Measurements from ENCODE around the gene BRSK2. TPM values are rescaled to one million over a fixed set of nuclear protein-coding genes. Genes with fewer than 3 reads are reported as not detected.
"Not testable (repeated sequence)": the region's sequence is repeated elsewhere in the genome, so short reads cannot be mapped to it uniquely, and the experiment has no call there.

BRSK2 gene
- total RNA-seq, 1 experiment from 2014 or later, result 4.2 TPM

DNA sequence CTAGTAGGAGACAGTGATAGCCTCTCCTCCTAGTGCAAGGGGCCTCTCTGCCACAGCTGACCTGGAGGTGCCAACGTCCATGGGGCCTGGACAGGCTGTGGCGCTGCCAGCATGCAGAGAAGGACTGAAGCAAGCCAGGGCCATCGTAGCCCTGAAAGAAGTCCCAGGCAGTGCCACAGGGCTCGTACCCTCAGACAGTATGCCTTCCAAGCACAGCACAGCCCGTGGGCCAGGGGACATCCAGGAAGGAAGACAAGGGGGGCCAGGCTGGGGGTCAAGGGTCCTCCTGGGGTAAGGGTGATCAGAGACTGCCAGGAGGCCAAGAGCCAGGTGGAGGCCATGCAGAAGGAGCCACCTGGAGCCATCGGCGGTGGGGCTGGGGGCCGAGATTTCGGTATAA, 117.2 kb downstream of the BRSK2 start:
- no peak for DNase-seq (ENCODE audit: extremely low read depth, low read depth)

DNA sequence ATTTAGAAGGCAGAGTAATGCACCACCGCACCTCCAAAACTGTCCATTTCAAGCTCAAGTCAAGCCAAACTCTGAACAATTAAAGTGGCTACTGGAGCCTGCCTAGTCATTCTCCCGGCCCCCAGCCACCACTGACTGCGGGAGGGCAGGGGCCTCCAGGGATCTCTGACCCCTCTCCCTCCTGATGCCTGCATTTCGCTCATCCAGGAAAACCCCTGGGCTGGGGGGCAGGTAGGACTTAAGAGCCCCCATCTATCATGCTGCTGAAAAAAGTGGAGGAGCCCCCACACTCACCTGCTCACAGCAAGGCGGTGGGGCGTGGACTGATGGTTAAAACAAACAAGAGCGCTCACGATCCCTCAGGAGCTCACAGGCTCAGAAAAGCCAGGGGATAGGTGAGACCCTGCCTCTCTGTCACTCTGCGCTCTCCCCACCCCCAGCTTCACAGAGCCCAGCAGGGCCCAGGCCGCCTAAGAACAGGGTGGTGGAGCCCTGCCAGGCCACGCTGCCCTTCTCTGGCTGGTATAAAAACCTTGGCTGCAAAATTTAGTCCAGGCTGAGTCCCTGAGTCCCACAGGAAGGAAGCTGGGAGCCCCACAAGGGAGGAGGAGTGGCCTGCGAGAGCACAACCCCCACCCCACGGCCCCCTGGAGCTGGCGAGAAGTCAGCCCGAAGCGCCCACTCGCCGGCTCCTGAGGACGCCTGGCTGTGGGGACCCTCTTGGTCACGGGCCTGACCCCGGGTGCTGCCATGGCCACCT, 117.8 kb downstream of the BRSK2 start:
- no peak for DNase-seq (ENCODE audit: extremely low read depth, low read depth)

DNA sequence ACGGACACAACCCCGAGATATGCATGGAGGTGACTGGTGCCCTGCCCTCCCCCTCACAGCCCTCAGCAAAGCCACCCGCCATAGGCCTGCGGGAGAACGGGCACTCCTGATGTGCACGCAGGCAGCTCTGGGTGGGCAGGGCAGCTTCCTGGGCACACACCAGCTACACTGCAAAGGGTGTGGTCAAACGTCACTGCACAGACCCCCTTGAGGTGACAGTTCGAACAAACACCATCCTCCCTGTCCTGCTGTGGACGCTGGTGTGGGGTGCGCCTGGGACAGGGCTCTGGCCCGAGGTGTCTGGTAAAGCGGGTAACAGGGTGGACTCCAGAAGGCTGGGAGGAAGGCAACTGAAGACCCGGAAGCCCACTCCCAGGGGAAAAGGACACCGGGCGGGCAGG, 118.8 kb downstream of the BRSK2 start:
- DNase-seq (ENCODE audit: extremely low read depth, low read depth), result no peak

DNA sequence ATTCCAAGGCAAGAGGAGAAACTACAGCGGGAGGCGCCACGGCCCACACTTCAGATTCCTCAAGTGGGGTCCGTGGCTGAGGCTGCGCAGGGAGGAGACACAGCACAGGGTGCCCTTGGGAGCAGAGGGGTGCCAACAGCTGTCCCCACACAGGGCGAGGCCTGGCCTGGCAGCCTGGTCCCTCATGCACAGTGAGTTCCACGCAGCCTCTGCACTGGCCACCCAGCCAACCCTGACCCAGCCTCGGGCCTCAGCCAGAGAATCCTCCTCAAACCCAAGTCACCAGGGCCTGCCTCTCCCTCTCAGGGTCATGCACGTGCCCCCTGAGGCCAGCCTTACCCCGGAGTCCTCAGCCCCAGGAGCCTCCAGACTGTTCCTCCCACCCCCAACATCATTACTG, 119.3 kb downstream of the BRSK2 start:
- DNase-seq (ENCODE audit: extremely low read depth, low read depth), result no peak

DNA sequence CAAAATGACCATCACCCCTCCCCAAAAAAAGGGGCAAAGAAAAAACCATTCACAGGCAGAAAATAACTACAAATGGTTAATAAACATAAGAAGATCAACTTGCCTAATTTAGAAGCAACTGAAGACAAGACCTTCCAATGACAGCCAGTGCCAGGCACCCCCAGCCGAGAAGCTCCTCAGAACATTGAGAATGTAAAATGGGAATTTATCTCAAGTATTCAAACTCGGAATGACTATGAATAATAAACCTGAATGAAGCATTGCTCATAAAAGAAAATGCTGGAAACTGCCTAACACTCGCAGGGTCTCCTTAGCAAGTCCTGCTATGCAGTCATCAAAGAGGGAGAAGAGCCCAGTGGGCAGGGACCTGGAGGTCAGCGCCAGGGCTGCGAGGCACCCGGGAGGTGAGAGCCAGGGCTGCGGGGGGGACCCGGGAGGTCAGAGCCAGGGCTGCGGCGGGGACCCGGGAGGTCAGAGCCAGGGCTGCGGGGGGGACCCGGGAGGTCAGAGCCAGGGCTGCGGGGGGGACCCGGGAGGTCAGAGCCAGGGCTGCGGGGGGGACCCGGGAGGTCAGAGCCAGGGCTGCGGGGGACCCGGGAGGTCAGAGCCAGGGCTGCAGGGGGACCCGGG, 120.0 kb downstream of the BRSK2 start:
- DNase-seq (ENCODE audit: extremely low read depth, low read depth), result no peak

DNA sequence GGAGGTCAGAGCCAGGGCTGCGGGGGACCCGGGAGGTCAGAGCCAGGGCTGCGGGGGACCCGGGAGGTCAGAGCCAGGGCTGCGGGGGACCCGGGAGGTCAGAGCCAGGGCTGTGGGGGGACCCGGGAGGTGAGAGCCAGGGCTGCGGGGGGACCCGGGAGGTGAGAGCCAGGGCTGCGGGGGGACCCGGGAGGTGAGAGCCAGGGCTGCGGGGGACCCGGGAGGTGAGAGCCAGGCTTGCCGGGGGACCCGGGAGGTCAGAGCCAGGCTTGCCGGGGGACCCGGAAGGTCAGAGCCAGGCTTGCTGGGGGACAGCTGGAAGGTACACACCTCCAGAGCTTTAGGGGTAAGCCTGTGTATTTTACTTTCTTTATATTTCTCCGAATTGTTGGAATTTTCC, 120.6 kb downstream of the BRSK2 start:
- not testable (repeated sequence) for DNase-seq (ENCODE audit: extremely low read depth, low read depth)

DNA sequence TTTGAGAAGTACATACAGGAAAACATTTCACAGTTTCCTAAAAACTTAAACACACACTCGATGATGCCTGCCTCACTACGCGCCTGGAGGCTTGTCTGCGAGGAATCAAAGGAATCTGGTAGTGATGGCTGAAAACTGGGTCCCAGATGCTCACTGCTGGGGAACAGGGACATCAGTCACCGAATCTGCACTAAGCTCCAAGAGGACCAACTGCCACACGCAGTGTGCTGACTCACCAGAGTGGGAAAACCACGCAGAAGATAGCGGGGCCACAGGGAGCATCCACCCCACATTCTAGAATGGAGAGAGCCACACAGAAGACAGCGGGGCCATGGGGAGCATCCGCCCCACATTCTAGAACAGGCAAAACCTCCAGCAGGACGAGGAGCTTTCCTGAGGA, 121.2 kb downstream of the BRSK2 start:
- DNase-seq (ENCODE audit: extremely low read depth, low read depth), result no peak

DNA sequence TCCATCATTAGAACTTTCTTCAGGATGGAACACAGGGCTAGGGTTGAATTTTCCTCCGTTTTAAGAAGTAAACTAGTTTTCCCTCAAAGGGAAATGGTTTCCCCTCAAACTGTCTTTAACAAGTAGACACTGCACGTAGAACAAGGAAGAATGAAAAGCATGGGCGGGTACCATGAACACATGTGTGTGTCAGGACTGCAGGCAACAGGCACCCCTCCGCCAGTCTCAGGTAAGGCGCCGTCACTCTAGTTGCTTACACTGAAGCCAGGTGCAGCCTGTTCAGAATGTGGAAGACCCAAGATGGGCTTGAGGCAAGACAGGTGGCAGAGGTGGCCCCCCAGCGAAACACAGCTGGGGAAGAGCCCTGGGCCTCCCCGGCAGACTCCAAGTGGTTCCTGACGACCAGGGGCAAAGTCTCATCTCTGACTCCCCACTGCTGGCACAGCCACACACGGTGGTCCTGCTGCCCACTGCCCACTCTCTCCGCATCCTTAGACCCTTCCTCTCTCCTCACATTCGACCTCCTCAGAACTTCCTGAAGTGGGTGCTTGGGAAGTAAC, 122.3 kb downstream of the BRSK2 start:
- DNase-seq (ENCODE audit: extremely low read depth, low read depth), result no peak

Other genes starting within 250 kb of the BRSK2 start
- under 0.01 TPM in 1 of 2 replicates, not detected in the other for gene MUC5AC, start 232.0 kb upstream of the BRSK2 start, total RNA-seq (2014; rRNA removed; shearing (Covaris generic))
- gene MUC5B, start 166.9 kb upstream of the BRSK2 start, total RNA-seq (2014; rRNA removed; shearing (Covaris generic)), result under 0.01 and 0.03 TPM in 2 replicates
- 9.9 and 10.3 TPM in 2 replicates for gene TOLLIP, start 80.3 kb upstream of the BRSK2 start, total RNA-seq (2014; rRNA removed; shearing (Covaris generic))
- 11.1 and 12.6 TPM in 2 replicates for gene MOB2, start 96.8 kb downstream of the BRSK2 start, total RNA-seq (2014; rRNA removed; shearing (Covaris generic))
- 1.1 and 3.1 TPM in 2 replicates for gene DUSP8, start 182.3 kb downstream of the BRSK2 start, total RNA-seq (2014; rRNA removed; shearing (Covaris generic))
- gene KRTAP5-1, start 195.3 kb downstream of the BRSK2 start, total RNA-seq (2014; rRNA removed; shearing (Covaris generic)), result not detected in 2 replicates
- gene KRTAP5-2, start 208.4 kb downstream of the BRSK2 start, total RNA-seq (2014; rRNA removed; shearing (Covaris generic)), result not detected in 2 replicates
- not detected in 2 replicates for gene KRTAP5-3, start 218.5 kb downstream of the BRSK2 start, total RNA-seq (2014; rRNA removed; shearing (Covaris generic))
- gene KRTAP5-4, start 232.2 kb downstream of the BRSK2 start, total RNA-seq (2014; rRNA removed; shearing (Covaris generic)), result not detected in 2 replicates
- not detected in 2 replicates for gene KRTAP5-5, start 239.8 kb downstream of the BRSK2 start, total RNA-seq (2014; rRNA removed; shearing (Covaris generic))

Data from NCI-H460 (cell line).